Activated T-helper 2 cell treated with anti-CD3 and anti-CD28 coated beads, Interferon-gamma antibody, Interleukin-2, Interleukin-4, amounts not matched to agents 10 μg/mL and 5 μg/mL and 100 μg/mL, durations not matched to agents 14 hours and 24 hours and 36 hours (primary cell): ENCODE results near the gene KRT17. TPM values are rescaled to one million over a fixed set of nuclear protein-coding genes. Genes with fewer than 3 reads are reported as not detected.

ENCODE experiments used
- DNase-seq: peaks from one replicate; pipeline ENCODE4 v3.0.0; 2021; ENCODE audit warnings: low spot score
- H3K27ac Mint-ChIP-seq: one replicate; pipeline ENCODE4 v1.8.0; 2021; ENCODE audit warnings: mixed read lengths
- H3K27me3 Mint-ChIP-seq: one replicate; pipeline ENCODE4 v1.8.0; 2021; ENCODE audit warnings: low read depth, mixed read lengths
- H3K36me3 Mint-ChIP-seq: one replicate; pipeline ENCODE4 v1.8.0; 2021; ENCODE audit warnings: low read depth, mixed read lengths
- H3K4me1 Mint-ChIP-seq: one replicate; pipeline ENCODE4 v1.8.0; 2021; ENCODE audit warnings: low read depth, mixed read lengths
- H3K4me3 Mint-ChIP-seq: one replicate; pipeline ENCODE4 v1.8.0; 2021; ENCODE audit warnings: low read depth, mild to moderate bottlenecking, moderate library complexity, mixed read lengths
- H3K9me3 Mint-ChIP-seq: one replicate; pipeline ENCODE4 v1.8.0; 2021; ENCODE audit warnings: mixed read lengths
- intact Hi-C: fragments of 100-400 bp; cut with micrococcal nuclease; formaldehyde crosslinking; loops from one replicate; pipeline ENCODE4 v1.15.1; 2023
- total RNA-seq: library from RNA; stranded (reverse); gene quantifications from 2 replicates; pipeline ENCODE4 v1.2.3, GENCODE V29; 2022

The KRT17 gene
- total RNA-seq: not detected in 2 replicates

- Mint-ChIP-seq H3K4me1 (no peaks in the 10 kb centered on the region), H3K36me3 (no peaks in the 10 kb centered on the region), H3K27me3 (no peaks in the 10 kb centered on the region), H3K4me3 (no peak within 1 kb of the TSS), H3K27ac (no peak within 1 kb of the TSS), H3K9me3 (no peaks in the 10 kb centered on the region)
- intact Hi-C loops: no loop called here
- no peak for DNase-seq
These were observed at the start of gene KRT17 for GRCh38 chr17:41624208-41625101. KRT17 (minus strand) TSS chr17:41624575; CDS start chr17:41624509, 66 bp downstream.

GRCh38 chr17:41672153-41672552, 47.8 kb upstream of the KRT17 start:
- intact Hi-C loops: no loop called here
- peak overlapping the region; percentile 50 for H3K27ac Mint-ChIP-seq
- no peak overlapping the region for H3K4me3 Mint-ChIP-seq
- no peak for DNase-seq
- H3K36me3 Mint-ChIP-seq: peaks cover 3% of the 10 kb centered on the region
- no peaks in the 10 kb centered on the region for H3K27me3 Mint-ChIP-seq
- H3K4me1 Mint-ChIP-seq: peaks cover 49% of the 10 kb centered on the region
- no peaks in the 10 kb centered on the region for H3K9me3 Mint-ChIP-seq

DNA sequence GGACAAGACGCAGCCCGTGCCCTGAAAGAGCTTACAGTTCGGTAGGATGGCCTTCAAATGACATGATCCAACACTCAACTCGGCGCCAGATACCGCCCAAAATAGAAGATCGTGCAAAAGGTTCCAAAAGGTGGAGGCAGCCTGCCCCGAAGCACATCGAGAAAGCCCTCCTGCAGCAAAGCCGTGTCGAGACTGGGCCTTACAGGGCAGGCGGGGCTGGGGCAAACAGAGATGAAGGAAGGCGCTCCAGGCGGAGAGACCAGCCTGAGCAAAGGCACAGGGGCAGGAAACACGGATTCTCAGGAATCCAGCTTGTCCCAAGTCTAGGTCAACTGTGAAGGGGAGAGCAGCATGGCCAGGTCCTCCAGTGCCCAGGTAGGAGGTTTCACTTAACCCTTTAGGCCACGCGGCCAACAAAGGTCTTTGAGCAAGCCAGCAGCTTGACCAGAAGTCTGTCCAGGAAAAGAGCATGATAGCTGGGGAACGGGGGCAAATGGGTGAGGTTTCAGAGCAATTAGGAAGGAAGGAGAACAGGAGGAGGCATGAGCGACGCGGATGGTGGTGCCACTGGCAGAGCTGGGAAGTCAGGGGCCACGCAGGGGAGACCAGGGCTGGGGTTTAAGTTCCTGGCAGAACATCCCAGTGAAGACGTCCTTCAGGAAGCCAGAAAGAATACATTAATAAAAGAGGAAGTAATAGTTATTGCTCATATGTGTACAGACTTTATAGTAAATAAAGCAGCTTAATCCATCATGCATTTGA, 43.1 kb upstream of the KRT17 start:
- Mint-ChIP-seq H3K27ac (peak overlapping the region; percentile 97), H3K36me3 (no peaks in the 10 kb centered on the region), H3K4me1 (peaks cover 52% of the 10 kb centered on the region), H3K27me3 (peaks cover 7% of the 10 kb centered on the region), H3K4me3 (peak overlapping the region; percentile 78), H3K9me3 (no peaks in the 10 kb centered on the region)
- intact Hi-C loops: loop anchor here (1.0 to 5.0 kb wide), 4 partner anchors 12 to 850 kb away; no protein-coding TSS in a partner anchor
- no peak for DNase-seq

DNA sequence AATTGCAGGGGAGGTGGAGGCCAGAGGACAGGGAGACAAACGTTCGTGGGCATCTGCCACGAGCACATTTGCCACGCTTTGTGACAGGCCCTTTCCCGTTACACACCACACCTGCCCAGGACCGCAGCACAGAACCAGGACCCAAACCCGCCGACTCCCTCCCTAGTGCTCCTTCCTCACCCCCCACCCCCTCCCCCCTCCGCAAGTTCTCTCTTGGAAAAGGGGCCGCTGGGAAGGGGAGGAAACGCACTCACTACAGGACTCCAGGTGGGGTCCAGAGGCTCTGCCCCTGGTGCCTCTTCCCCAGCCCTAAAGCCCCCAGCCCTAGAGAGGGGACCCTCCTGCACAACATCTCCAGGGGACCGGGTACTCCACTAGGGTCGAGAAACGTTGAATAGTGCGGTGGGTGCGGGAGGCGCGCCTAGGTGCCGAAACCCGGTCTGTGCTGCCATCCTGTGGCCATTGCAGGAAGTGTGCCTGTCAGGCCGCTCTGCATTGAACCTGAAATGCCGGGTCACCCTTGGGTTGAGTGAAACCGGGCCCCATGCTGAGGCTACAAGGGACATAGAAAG, 42.4 kb upstream of the KRT17 start:
- no peaks in the 10 kb centered on the region for H3K36me3 Mint-ChIP-seq
- DNase-seq: peak; percentile 78
- intact Hi-C loops: loop anchor here (1.0 to 5.0 kb wide), 5 partner anchors 13 to 849 kb away; partner anchors contain the start of gene EIF1
- peaks cover 7% of the 10 kb centered on the region for H3K27me3 Mint-ChIP-seq
- peaks cover 50% of the 10 kb centered on the region for H3K4me1 Mint-ChIP-seq
- H3K27ac Mint-ChIP-seq: peak overlapping the region; percentile 97
- H3K4me3 Mint-ChIP-seq: peak overlapping the region; percentile 78
- H3K9me3 Mint-ChIP-seq: no peaks in the 10 kb centered on the region

DNA sequence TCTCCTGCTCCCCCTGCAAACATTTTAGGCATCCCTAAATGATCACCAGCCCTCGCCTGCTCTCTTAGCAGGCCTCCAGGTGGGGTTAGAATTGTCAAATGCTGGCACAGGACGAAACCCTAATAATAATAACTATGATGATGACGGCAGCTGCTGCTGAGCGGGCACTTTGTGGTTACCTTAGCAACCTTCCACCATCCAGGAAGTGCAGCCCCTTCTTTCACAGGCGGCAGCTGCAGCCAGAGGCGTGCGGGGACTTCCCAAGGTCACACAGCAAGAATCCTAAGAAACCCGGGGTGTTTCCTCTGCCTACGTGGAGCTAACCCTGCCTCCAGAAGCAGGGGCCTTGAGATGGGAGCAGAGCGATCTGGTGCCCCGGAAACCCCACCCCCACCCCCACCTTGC, 41.9 kb upstream of the KRT17 start:
- Mint-ChIP-seq H3K4me1 (peaks cover 48% of the 10 kb centered on the region), H3K9me3 (no peaks in the 10 kb centered on the region), H3K27me3 (peaks cover 7% of the 10 kb centered on the region), H3K27ac (peak overlapping the region; percentile 97), H3K4me3 (peak overlapping the region; percentile 78), H3K36me3 (no peaks in the 10 kb centered on the region)
- intact Hi-C loops: loop anchor here (1.0 to 5.0 kb wide), 4 partner anchors 22 to 849 kb away; partner anchors contain the start of gene EIF1
- peak; percentile 53 for DNase-seq

GRCh38 chr17:41665566-41666236, 41.3 kb upstream of the KRT17 start:
- peak overlapping the region; percentile 97 for H3K27ac Mint-ChIP-seq
- H3K4me3 Mint-ChIP-seq: peak overlapping the region; percentile 78
- peaks cover 46% of the 10 kb centered on the region for H3K4me1 Mint-ChIP-seq
- intact Hi-C loops: loop anchor here (1.0 to 5.0 kb wide), 4 partner anchors 23 to 848 kb away; partner anchors contain the start of gene EIF1
- H3K27me3 Mint-ChIP-seq: peaks cover 7% of the 10 kb centered on the region
- H3K36me3 Mint-ChIP-seq: no peaks in the 10 kb centered on the region
- H3K9me3 Mint-ChIP-seq: no peaks in the 10 kb centered on the region
- peak; percentile 87 for DNase-seq

DNA sequence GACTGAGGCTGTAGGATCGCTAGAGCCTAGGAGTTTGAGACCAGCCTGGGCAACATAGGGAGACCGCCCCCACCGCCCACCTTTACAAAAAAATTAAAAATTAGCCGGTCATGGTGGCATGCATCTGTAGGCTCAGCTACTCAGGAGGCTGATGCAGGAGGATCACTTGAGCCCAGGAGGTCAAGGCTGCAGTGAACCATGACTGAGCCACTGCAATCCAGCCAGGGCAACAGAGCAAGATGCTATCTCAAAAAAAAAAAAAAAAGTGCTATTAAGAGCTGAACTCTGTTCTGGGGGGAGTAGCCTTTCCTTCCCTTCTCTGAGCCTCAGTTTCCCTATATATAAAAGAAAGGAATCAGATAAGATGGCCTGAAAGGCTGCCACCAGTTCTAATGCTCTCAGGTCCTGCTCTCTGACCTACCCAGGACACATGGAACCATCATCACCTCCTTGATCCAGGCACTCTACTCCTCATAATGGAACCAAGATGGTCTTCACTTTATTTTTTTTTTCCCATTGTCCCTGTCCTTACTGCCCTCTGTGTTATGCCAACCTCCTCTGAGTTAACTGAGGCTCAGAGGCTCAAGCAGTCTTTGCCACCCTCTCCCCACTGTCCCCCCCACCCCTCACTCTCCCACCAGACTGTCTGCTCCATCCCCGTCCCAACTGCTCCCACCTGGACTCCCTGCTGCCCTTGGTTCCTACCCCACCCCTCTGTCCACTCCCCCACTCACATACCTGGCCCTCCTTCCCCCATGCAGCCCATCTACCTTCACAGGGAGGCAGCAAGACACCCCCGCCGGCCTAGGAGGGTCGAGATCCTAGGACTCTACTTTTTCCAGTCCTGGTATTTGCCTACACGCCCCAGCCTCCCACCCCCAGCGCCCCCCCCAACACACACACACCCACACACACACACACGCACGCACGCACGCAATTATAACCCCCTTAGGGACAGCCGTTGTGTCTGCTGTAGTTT, 40.5 kb upstream of the KRT17 start:
- Mint-ChIP-seq H3K9me3 (no peaks in the 10 kb centered on the region), H3K4me3 (peak overlapping the region; percentile 78), H3K27ac (peak overlapping the region; percentile 80), H3K4me1 (peaks cover 40% of the 10 kb centered on the region), H3K36me3 (no peaks in the 10 kb centered on the region), H3K27me3 (peaks cover 7% of the 10 kb centered on the region)
- no peak for DNase-seq
- intact Hi-C loops: loop anchor here (5.0 kb wide), 3 partner anchors 178 to 863 kb away; partner anchors contain the start of gene KRT36

DNA sequence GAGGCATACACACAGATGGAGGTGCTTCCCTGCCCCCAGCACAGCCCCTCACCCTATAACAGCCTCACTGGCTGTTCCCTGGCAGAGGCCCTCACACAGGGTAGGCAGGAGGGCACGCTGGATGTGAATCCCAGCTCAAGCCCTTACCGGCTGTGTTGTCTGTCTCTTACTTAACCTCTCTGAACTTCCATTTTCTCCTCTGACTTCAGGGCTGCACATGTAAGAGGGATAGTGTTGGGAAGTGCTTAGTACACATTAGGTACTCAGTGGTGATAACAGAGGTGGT, 39.7 kb upstream of the KRT17 start:
- H3K36me3 Mint-ChIP-seq: no peaks in the 10 kb centered on the region
- H3K9me3 Mint-ChIP-seq: no peaks in the 10 kb centered on the region
- intact Hi-C loops: loop anchor here (5.0 kb wide), 2 partner anchors 177 to 862 kb away; partner anchors contain the start of gene KRT36
- H3K27ac Mint-ChIP-seq: no peak overlapping the region
- DNase-seq: no peak
- H3K4me1 Mint-ChIP-seq: peaks cover 33% of the 10 kb centered on the region
- peaks cover 7% of the 10 kb centered on the region for H3K27me3 Mint-ChIP-seq
- H3K4me3 Mint-ChIP-seq: no peak overlapping the region

DNA sequence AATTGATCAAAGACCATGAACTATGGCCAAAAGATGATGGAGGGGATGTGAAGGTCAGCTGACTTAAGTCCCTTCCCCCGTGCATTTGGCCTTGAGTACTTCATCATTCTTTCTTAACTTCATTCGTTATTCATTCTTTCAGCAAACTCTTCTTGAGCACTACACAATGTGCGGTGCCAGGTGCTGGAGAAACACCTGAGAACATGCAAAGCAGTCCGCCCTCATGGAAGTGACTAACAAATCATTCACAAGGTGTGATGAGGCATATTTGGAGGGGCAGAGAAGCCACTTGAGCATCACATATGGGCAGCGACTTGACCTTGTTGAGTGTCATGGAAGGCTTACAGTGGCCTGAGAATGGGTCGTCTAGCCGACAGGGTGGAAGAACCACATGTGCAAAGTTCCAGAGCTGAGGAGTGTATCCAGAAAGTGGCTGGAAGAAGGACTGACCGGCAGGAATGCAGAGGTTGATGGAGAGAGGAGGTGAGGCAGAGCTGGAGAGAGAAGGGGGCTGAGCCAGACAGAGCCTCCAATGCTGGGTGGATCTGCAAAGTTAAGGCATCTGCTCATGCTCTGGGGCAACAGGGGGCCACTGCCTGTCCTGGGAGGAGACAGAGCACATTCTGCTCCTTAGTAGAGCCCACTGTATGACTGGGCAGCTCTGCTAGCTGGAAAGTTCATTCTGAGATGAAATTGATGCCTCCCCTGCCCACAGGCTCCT, 39.2 kb upstream of the KRT17 start:
- H3K36me3 Mint-ChIP-seq: no peaks in the 10 kb centered on the region
- intact Hi-C loops: loop anchor here (2.0 to 5.0 kb wide), 3 partner anchors 115 to 861 kb away; partner anchors contain the start of gene KRT36
- H3K27ac Mint-ChIP-seq: peak overlapping the region; percentile 44
- H3K4me3 Mint-ChIP-seq: no peak overlapping the region
- DNase-seq: no peak
- H3K9me3 Mint-ChIP-seq: no peaks in the 10 kb centered on the region
- H3K27me3 Mint-ChIP-seq: peaks cover 7% of the 10 kb centered on the region
- peaks cover 30% of the 10 kb centered on the region for H3K4me1 Mint-ChIP-seq

GRCh38 chr17:41660221-41660711, 35.9 kb upstream of the KRT17 start:
- intact Hi-C loops: loop anchor here (5.0 kb wide), 2 partner anchors 173 to 858 kb away; partner anchors contain the start of gene KRT36
- H3K27me3 Mint-ChIP-seq: peaks cover 7% of the 10 kb centered on the region

More at GRCh38 chr17:41660221-41660711, 35.9 kb upstream of the KRT17 start:
- Mint-ChIP-seq H3K27ac (no peak overlapping the region), H3K4me3 (no peak overlapping the region), H3K4me1 (peaks cover 8% of the 10 kb centered on the region), H3K36me3 (no peaks in the 10 kb centered on the region), H3K9me3 (no peaks in the 10 kb centered on the region)
- DNase-seq: no peak
